GM21381 (cell line): ENCODE results near the gene SLC16A14.

Experiments
- ATAC-seq: cut with Tn5 transposase; IDR thresholded peaks from one replicate; pipeline ENCODE4 v1.9.1; 2021; ENCODE audit warnings: mild to moderate bottlenecking, moderate library complexity; ENCODE audit not compliant: unreplicated experiment

The SLC16A14 gene

GRCh38 chr2:230043025-230043424, 25.7 kb downstream of the SLC16A14 start:
- ATAC-seq, result no peak

- no peak for ATAC-seq
Measured at GRCh38 chr2:230042195-230042594, 26.5 kb downstream of the SLC16A14 start.

- ATAC-seq, result no peak
Measured at GRCh38 chr2:230023313-230023712, 45.4 kb downstream of the SLC16A14 start.

GRCh38 chr2:230019742-230020141, 49.0 kb downstream of the SLC16A14 start:
- no peak for ATAC-seq

GRCh38 chr2:230018153-230018552, 50.6 kb downstream of the SLC16A14 start:
- no peak for ATAC-seq

- no peak for ATAC-seq
Measured at GRCh38 chr2:230016844-230017243, 51.9 kb downstream of the SLC16A14 start.

GRCh38 chr2:230012267-230012884, 56.3 kb downstream of the SLC16A14 start:
- no peak for ATAC-seq

GRCh38 chr2:230011617-230012016, 57.1 kb downstream of the SLC16A14 start:
- no peak for ATAC-seq

GRCh38 chr2:230010501-230010900, 58.2 kb downstream of the SLC16A14 start:
- ATAC-seq, result no peak

- ATAC-seq, result no peak
Measured at GRCh38 chr2:230008708-230009066, 60.0 kb downstream of the SLC16A14 start.

GRCh38 chr2:230007931-230008707, 60.6 kb downstream of the SLC16A14 start:
- ATAC-seq, result no peak

- ATAC-seq, result peak; percentile 91
Measured at GRCh38 chr2:230000118-230000841, 68.4 kb downstream of the SLC16A14 start.

- ATAC-seq, result no peak
Measured at GRCh38 chr2:229997565-229997964, 71.2 kb downstream of the SLC16A14 start.

- no peak for ATAC-seq
Measured at GRCh38 chr2:229996320-229996719, 72.4 kb downstream of the SLC16A14 start.

- ATAC-seq, result no peak
Measured at GRCh38 chr2:229993236-229993635, 75.5 kb downstream of the SLC16A14 start.
